Chondrocyte (in vitro differentiated cells): Measurements from ENCODE around the gene VPS13D. TPM values are rescaled to one million over a fixed set of nuclear protein-coding genes. Genes with fewer than 3 reads are reported as not detected.

Experiments used
- DNase-seq: peaks from one replicate; pipeline ENCODE4 v3.0.0; 2021; ENCODE audit warnings: mixed read lengths, low spot score
- H3K27ac Mint-ChIP-seq: one replicate; pipeline ENCODE4 v1.8.0; 2021; ENCODE audit warnings: mild to moderate bottlenecking, moderate library complexity, mixed read lengths; ENCODE audit not compliant: unreplicated experiment
- H3K27me3 Mint-ChIP-seq: 2 replicates; pipeline ENCODE4 v1.8.0; 2021; ENCODE audit warnings: low read depth, mixed read lengths
- H3K36me3 Mint-ChIP-seq: 2 replicates; pipeline ENCODE4 v1.8.0; 2021; ENCODE audit warnings: low read depth, mixed read lengths
- H3K4me1 Mint-ChIP-seq: 2 replicates; pipeline ENCODE4 v1.8.0; 2021; ENCODE audit warnings: low read depth, mild to moderate bottlenecking, mixed read lengths
- H3K4me3 Mint-ChIP-seq: one replicate; pipeline ENCODE4 v1.8.0; 2021; ENCODE audit warnings: mild to moderate bottlenecking, moderate library complexity, mixed read lengths; ENCODE audit not compliant: unreplicated experiment
- H3K9me3 Mint-ChIP-seq: 2 replicates; pipeline ENCODE4 v1.8.0; 2021; ENCODE audit warnings: low read depth, mixed read lengths
- CTCF ChIP-seq: fragments of 200-600 bp; sonication (generic); IDR thresholded peaks from 2 replicates; pipeline ENCODE4 v1.5.0; 2021; ENCODE audit warnings: antibody characterized with exemption, mild to moderate bottlenecking, moderate library complexity
- total RNA-seq: library from RNA; stranded (reverse); gene quantifications from 3 replicates; pipeline ENCODE4 v1.2.1, GENCODE V29; 2021

Gene VPS13D
- total RNA-seq, 1 donor from 2014 or later = 40.0 TPM

DNA sequence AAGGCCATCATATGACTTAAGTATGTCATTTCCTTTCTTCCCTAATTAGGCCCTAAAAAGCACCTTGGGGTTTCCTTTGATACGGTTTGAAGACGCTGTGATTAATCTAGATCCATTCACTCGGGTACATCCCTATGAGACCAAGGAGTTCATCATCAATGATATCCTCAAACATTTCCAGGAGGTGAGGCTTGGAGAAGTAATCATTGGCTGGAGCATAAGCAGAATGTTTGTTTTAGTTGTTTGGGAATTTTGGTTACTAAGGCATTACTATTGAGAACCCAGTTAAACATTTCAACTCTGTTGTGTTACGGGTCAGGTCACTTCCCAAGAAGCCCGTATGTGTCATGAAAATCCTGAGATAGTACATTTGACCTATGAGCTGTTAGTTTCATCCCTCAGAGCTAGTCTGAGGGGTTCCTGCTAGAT is 185.2 kb downstream of the VPS13D start:
- peaks cover 47% of the 10 kb centered on the region for H3K36me3 Mint-ChIP-seq

GRCh38 chr1:12416101-12416500 is 186.3 kb downstream of the VPS13D start:
- no peaks in the 10 kb centered on the region for H3K9me3 Mint-ChIP-seq
- no peaks in the 10 kb centered on the region for H3K4me1 Mint-ChIP-seq
- TF ChIP-seq CTCF = no peak
- peaks cover 42% of the 10 kb centered on the region for H3K36me3 Mint-ChIP-seq
- no peaks in the 10 kb centered on the region for H3K27me3 Mint-ChIP-seq
- no peak overlapping the region for H3K4me3 Mint-ChIP-seq
- no peak for DNase-seq
- H3K27ac Mint-ChIP-seq = no peak overlapping the region

More for the DNA sequence above, 185.2 kb downstream of the VPS13D start:
- TF ChIP-seq CTCF = no peak
- H3K4me3 Mint-ChIP-seq = no peak overlapping the region
- no peak for DNase-seq
- no peak overlapping the region for H3K27ac Mint-ChIP-seq
- no peaks in the 10 kb centered on the region for H3K4me1 Mint-ChIP-seq
- H3K9me3 Mint-ChIP-seq = peaks cover 3% of the 10 kb centered on the region
- no peaks in the 10 kb centered on the region for H3K27me3 Mint-ChIP-seq

DNA sequence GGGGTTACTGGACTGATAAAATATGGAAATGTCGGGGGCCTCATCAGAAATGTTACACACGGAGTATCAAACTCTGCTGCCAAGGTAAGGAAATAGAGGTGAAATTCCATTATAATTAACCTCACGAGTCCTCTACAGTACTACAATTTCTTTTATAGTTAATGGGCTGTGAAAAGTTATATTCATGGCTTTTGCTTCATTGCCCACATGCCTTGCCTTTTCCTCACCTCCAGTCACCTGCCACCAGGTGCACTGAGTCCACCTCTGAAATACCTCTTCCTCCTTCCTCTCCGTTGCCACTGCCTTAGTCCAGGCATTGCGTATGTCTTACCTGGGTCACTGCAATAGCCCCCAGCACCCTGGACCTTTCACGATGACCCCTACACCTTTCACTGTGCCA is 186.9 kb downstream of the VPS13D start:
- TF ChIP-seq CTCF = no peak
- no peak for DNase-seq
- Mint-ChIP-seq H3K4me1 (no peaks in the 10 kb centered on the region), H3K27ac (no peak overlapping the region), H3K9me3 (no peaks in the 10 kb centered on the region), H3K36me3 (peaks cover 39% of the 10 kb centered on the region), H3K27me3 (no peaks in the 10 kb centered on the region), H3K4me3 (no peak overlapping the region)

GRCh38 chr1:12417389-12417788 is 187.6 kb downstream of the VPS13D start:
- Mint-ChIP-seq H3K4me3 (no peak overlapping the region), H3K9me3 (no peaks in the 10 kb centered on the region), H3K27me3 (no peaks in the 10 kb centered on the region), H3K36me3 (peaks cover 34% of the 10 kb centered on the region), H3K27ac (no peak overlapping the region), H3K4me1 (peaks cover 2% of the 10 kb centered on the region)
- no peak for DNase-seq
- no peak for TF ChIP-seq CTCF

DNA sequence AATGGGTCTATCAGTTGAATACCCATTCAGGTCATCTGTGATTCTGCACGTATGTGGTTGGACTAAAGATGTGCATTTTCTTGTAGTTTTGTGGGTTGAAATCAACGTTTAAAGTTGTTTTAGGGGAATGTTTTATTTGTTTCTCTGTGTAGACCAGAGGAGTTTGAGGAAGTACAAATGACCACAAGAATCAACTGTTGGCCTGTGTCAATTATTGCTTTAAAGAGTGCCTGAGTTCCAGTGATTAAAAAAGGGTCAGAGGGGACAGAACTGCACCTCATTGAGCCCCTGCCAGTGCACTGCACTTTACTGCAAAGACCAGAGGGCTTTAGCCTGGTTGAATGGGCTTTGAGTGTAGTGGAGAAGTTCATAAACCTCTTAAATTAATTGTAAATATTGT is 190.3 kb downstream of the VPS13D start:
- peaks cover 29% of the 10 kb centered on the region for H3K4me1 Mint-ChIP-seq
- no peaks in the 10 kb centered on the region for H3K27me3 Mint-ChIP-seq
- no peak overlapping the region for H3K27ac Mint-ChIP-seq

More for the DNA sequence above, 190.3 kb downstream of the VPS13D start:
- no peaks in the 10 kb centered on the region for H3K9me3 Mint-ChIP-seq
- no peak overlapping the region for H3K4me3 Mint-ChIP-seq
- TF ChIP-seq CTCF = no peak
- H3K36me3 Mint-ChIP-seq = peaks cover 25% of the 10 kb centered on the region
- no peak for DNase-seq
